ENCODE data around the gene VTN.

- TF ChIP-seq POLR2A (IDR thresholded peaks at IDR 0.05) = no peak
- TF ChIP-seq, protein P1, sequence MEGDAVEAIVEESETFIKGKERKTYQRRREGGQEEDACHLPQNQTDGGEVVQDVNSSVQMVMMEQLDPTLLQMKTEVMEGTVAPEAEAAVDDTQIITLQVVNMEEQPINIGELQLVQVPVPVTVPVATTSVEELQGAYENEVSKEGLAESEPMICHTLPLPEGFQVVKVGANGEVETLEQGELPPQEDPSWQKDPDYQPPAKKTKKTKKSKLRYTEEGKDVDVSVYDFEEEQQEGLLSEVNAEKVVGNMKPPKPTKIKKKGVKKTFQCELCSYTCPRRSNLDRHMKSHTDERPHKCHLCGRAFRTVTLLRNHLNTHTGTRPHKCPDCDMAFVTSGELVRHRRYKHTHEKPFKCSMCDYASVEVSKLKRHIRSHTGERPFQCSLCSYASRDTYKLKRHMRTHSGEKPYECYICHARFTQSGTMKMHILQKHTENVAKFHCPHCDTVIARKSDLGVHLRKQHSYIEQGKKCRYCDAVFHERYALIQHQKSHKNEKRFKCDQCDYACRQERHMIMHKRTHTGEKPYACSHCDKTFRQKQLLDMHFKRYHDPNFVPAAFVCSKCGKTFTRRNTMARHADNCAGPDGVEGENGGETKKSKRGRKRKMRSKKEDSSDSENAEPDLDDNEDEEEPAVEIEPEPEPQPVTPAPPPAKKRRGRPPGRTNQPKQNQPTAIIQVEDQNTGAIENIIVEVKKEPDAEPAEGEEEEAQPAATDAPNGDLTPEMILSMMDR (IDR thresholded peaks at IDR 0.05) = no peak
Measured at GRCh38 chr17:28369684-28370034, 448 bp downstream of the VTN start.
